ENCODE results near the gene TBCD.

TBCD gene

GRCh38 chr17:82798752-82799151, 46.9 kb downstream of the TBCD start:
- DNase-seq (ENCODE audit: extremely low spot score), result no peak
- TF ChIP-seq SP1 (IDR thresholded peaks at IDR 0.05) (no peak), LEF1 (IDR thresholded peaks at IDR 0.05; ENCODE audit: borderline replicate concordance) (no peak), FOXM1 (IDR thresholded peaks at IDR 0.05; ENCODE audit: borderline replicate concordance) (no peak), TARDBP (IDR thresholded peaks at IDR 0.05) (no peak), ZNF384 (IDR thresholded peaks at IDR 0.05) (no peak), BHLHE40 (IDR thresholded peaks at IDR 0.05; ENCODE audit: borderline replicate concordance) (no peak), ARNT (IDR thresholded peaks at IDR 0.05) (no peak), SUZ12 (IDR thresholded peaks at IDR 0.05) (no peak), CTBP1 (IDR thresholded peaks at IDR 0.05; ENCODE audit: borderline replicate concordance) (no peak), NFRKB (IDR thresholded peaks at IDR 0.05) (no peak), FOXK2 (IDR thresholded peaks at IDR 0.05) (no peak), FOXA1 (IDR thresholded peaks at IDR 0.05) (no peak), ELF4 (IDR thresholded peaks at IDR 0.05) (no peak), HDGF (IDR thresholded peaks at IDR 0.05; ENCODE audit: borderline replicate concordance) (no peak), L3MBTL2 (conservative IDR thresholded peaks at IDR 0.05) (no peak)
- TF ChIP-seq, protein P1, sequence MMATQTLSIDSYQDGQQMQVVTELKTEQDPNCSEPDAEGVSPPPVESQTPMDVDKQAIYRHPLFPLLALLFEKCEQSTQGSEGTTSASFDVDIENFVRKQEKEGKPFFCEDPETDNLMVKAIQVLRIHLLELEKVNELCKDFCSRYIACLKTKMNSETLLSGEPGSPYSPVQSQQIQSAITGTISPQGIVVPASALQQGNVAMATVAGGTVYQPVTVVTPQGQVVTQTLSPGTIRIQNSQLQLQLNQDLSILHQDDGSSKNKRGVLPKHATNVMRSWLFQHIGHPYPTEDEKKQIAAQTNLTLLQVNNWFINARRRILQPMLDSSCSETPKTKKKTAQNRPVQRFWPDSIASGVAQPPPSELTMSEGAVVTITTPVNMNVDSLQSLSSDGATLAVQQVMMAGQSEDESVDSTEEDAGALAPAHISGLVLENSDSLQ (IDR thresholded peaks at IDR 0.05), result no peak
- POLR2A ChIA-PET, result no interaction called here
- CTCF ChIA-PET, result no interaction called here

DNA sequence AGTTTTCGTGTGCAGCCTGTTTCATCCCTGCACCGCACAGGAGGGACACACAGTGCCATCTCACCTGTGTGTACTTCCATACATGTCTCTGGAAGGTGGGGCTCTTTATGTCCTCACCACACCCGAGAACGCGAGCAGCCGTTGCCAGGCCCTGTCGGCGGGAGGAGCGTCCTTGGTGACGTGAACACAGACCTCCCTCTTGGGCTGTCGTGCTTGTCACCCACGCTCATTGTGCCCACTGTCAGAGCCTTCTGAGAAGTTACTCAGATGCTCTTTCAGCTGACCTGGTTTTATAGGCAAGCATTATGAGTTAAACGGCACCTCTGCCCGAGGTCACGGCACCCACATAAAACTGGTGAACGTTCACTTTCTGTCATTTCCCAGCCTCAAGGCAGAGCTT, 47.7 kb downstream of the TBCD start:
- CTCF ChIA-PET, result no interaction called here
- TF ChIP-seq ZNF384 (IDR thresholded peaks at IDR 0.05), result no peak
- no peak for DNase-seq (ENCODE audit: extremely low spot score)
- POLR2A ChIA-PET, result no interaction called here

- no peak for DNase-seq (ENCODE audit: extremely low spot score)
- TF ChIP-seq BHLHE40 (IDR thresholded peaks at IDR 0.05; ENCODE audit: borderline replicate concordance) (no peak), LEF1 (IDR thresholded peaks at IDR 0.05; ENCODE audit: borderline replicate concordance) (no peak), FOXM1 (IDR thresholded peaks at IDR 0.05; ENCODE audit: borderline replicate concordance) (no peak)
- TF ChIP-seq, protein P1 (IDR thresholded peaks at IDR 0.05), result no peak
- ChIA-PET POLR2A (no interaction called here), CTCF (no interaction called here)
Measured at GRCh38 chr17:82800885-82801284, 49.0 kb downstream of the TBCD start.

- CTCF ChIA-PET, result interaction anchor here (0.5 kb wide), 1 partner anchor 856 kb away, joined by 3 read pairs; no protein-coding TSS in a partner anchor
- no peak for DNase-seq (ENCODE audit: extremely low spot score)
- POLR2A ChIA-PET, result no interaction called here
- TF ChIP-seq HDGF (IDR thresholded peaks at IDR 0.05; ENCODE audit: borderline replicate concordance) (no peak), NFRKB (IDR thresholded peaks at IDR 0.05) (no peak), FOXM1 (IDR thresholded peaks at IDR 0.05; ENCODE audit: borderline replicate concordance) (no peak), BHLHE40 (IDR thresholded peaks at IDR 0.05; ENCODE audit: borderline replicate concordance) (no peak)
Measured at GRCh38 chr17:82801377-82801970, 49.6 kb downstream of the TBCD start.

- POLR2A ChIA-PET, result interaction anchor here (1.0 kb wide), 1 partner anchor 145 kb away, joined by 3 read pairs; no protein-coding TSS in a partner anchor
- TF ChIP-seq FOXA1 (IDR thresholded peaks at IDR 0.05), result no peak
- no peak for TF ChIP-seq L3MBTL2 (conservative IDR thresholded peaks at IDR 0.05)
- no peak for TF ChIP-seq TARDBP (IDR thresholded peaks at IDR 0.05)
- no peak for TF ChIP-seq SUZ12 (IDR thresholded peaks at IDR 0.05)
- TF ChIP-seq LEF1 (IDR thresholded peaks at IDR 0.05; ENCODE audit: borderline replicate concordance), result no peak
- TF ChIP-seq CTBP1 (IDR thresholded peaks at IDR 0.05; ENCODE audit: borderline replicate concordance), result no peak
- no peak for TF ChIP-seq ELF4 (IDR thresholded peaks at IDR 0.05)
- no peak for TF ChIP-seq SP1 (IDR thresholded peaks at IDR 0.05)
- TF ChIP-seq HDGF (IDR thresholded peaks at IDR 0.05; ENCODE audit: borderline replicate concordance), result no peak
- TF ChIP-seq FOXK2 (IDR thresholded peaks at IDR 0.05), result no peak
- TF ChIP-seq FOXM1 (IDR thresholded peaks at IDR 0.05; ENCODE audit: borderline replicate concordance), result no peak
- no peak for TF ChIP-seq ARNT (IDR thresholded peaks at IDR 0.05)
- TF ChIP-seq, protein P1 (IDR thresholded peaks at IDR 0.05), result no peak
- no peak for TF ChIP-seq ZNF384 (IDR thresholded peaks at IDR 0.05)
- no peak for TF ChIP-seq NFRKB (IDR thresholded peaks at IDR 0.05)
- TF ChIP-seq BHLHE40 (IDR thresholded peaks at IDR 0.05; ENCODE audit: borderline replicate concordance), result no peak
- CTCF ChIA-PET, result interaction anchor here (0.5 kb wide), 1 partner anchor 857 kb away, joined by 3 read pairs; no protein-coding TSS in a partner anchor
- DNase-seq (ENCODE audit: extremely low spot score), result no peak
Measured at GRCh38 chr17:82802075-82802780, 50.4 kb downstream of the TBCD start.

DNA sequence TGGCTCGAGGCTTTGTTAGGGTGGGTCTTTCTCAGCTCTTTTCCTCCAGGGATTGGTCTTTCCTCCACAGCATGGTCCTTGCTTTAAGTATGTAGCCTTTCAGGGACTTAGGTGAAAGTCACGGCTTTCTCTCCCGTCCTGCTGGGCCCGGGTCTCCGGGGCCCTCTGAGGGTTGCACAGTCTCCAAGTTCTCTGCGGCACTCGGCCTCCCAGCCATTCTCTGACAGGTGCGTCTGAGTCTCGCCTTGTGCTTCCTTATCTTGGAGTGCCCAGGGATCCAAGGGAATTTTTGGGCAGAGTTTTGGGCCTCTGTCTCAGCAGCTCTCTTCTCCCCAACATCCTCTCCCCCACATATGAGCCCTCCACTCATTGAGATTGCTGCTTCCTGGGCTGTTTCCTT, 51.3 kb downstream of the TBCD start:
- POLR2A ChIA-PET, result interaction anchor here (1.0 kb wide), 1 partner anchor 145 kb away, joined by 3 read pairs; no protein-coding TSS in a partner anchor
- TF ChIP-seq NFRKB (IDR thresholded peaks at IDR 0.05) (no peak), ZNF384 (IDR thresholded peaks at IDR 0.05) (no peak), LEF1 (IDR thresholded peaks at IDR 0.05; ENCODE audit: borderline replicate concordance) (no peak), L3MBTL2 (conservative IDR thresholded peaks at IDR 0.05) (no peak), SUZ12 (IDR thresholded peaks at IDR 0.05) (no peak), FOXK2 (IDR thresholded peaks at IDR 0.05) (no peak)
- CTCF ChIA-PET, result no interaction called here
- no peak for DNase-seq (ENCODE audit: extremely low spot score)

All from HEK293T (cell line).